ENCODE data around the gene EPHA10. TPM values are rescaled to one million over a fixed set of nuclear protein-coding genes. Genes with fewer than 3 reads are reported as not detected.

The EPHA10 gene
- polyA plus RNA-seq, 1 experiment, result not detected

DNA sequence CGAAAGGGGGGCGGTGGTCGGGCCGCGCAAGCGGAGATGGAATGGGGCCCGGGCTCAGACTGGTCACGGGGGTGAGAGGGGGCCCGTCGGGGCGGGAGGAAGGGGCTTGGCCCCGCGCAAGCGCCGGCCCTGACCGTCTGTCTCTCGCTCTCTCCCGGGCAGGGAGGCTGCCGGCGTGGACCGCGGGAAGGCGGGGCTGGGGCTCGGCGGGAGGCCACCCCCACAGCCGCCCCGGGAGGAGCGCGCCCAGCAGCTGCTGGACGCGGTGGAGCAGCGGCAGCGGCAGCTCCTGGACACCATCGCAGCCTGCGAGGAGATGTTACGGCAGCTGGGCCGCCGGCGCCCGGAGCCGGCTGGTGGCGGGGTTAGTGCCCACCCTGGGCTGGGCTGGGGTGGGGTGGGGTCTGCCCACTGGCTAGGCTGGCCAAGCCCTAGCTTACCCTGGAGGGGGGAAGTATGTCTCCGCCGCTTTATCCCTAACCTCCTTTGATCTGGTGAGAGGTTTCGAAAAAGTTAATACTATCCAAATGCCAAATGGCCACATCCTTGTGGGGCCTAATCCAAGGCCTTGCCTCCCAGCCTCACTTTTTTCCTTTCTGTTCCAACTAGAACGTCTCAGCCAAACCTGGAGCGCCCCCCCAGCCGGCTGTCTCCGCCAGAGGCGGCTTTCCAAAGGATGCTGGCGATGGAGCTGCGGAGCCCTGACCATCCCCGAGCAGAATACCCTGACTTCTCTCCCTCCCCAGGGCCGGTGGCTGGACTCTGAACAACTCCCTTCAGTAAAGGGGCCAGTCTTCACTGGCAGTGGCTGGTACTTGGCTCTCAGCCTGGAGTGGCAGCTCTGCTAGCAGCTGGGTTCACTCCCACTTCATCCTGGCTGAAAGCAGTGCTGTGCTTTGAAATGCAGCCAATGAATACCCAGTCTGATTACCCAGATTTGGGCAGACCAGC, 43.7 kb upstream of the EPHA10 start:
- ChIA-PET POLR2A (interaction anchor here (0.6 to 2.7 kb wide), 19 partner anchors 10 to 419 kb away, joined by 3 to 22 read pairs (median 6); partner anchors contain the start of genes CDCA8, MTF1, SNIP1 and UTP11), CTCF (interaction anchor here (0.6 to 3.4 kb wide), 3 partner anchors 13 to 210 kb away, joined by 4 to 21 read pairs (median 5); partner anchors contain the start of gene MTF1)
- peak overlapping the region; percentile 87 for H3K4me3 ChIP-seq (ENCODE audit: low read depth, low read length)
- no peaks in the 10 kb centered on the region for H3K27me3 ChIP-seq (ENCODE audit: control insufficient read depth, insufficient read depth, low read length)
- no peak for DNase-seq (ENCODE audit: low read depth, low spot score)
- H3K9me3 ChIP-seq (ENCODE audit: control insufficient read depth, insufficient read depth, low read length), result no peaks in the 10 kb centered on the region
- TF ChIP-seq, protein P1, sequence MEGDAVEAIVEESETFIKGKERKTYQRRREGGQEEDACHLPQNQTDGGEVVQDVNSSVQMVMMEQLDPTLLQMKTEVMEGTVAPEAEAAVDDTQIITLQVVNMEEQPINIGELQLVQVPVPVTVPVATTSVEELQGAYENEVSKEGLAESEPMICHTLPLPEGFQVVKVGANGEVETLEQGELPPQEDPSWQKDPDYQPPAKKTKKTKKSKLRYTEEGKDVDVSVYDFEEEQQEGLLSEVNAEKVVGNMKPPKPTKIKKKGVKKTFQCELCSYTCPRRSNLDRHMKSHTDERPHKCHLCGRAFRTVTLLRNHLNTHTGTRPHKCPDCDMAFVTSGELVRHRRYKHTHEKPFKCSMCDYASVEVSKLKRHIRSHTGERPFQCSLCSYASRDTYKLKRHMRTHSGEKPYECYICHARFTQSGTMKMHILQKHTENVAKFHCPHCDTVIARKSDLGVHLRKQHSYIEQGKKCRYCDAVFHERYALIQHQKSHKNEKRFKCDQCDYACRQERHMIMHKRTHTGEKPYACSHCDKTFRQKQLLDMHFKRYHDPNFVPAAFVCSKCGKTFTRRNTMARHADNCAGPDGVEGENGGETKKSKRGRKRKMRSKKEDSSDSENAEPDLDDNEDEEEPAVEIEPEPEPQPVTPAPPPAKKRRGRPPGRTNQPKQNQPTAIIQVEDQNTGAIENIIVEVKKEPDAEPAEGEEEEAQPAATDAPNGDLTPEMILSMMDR (IDR thresholded peaks at IDR 0.05; ENCODE audit: low read depth, low read length), result peak; percentile 26; the same call in 1 of the 2 replicates
- H3K27ac ChIP-seq (ENCODE audit: low read depth, low read length), result peak overlapping the region; percentile 77

DNA sequence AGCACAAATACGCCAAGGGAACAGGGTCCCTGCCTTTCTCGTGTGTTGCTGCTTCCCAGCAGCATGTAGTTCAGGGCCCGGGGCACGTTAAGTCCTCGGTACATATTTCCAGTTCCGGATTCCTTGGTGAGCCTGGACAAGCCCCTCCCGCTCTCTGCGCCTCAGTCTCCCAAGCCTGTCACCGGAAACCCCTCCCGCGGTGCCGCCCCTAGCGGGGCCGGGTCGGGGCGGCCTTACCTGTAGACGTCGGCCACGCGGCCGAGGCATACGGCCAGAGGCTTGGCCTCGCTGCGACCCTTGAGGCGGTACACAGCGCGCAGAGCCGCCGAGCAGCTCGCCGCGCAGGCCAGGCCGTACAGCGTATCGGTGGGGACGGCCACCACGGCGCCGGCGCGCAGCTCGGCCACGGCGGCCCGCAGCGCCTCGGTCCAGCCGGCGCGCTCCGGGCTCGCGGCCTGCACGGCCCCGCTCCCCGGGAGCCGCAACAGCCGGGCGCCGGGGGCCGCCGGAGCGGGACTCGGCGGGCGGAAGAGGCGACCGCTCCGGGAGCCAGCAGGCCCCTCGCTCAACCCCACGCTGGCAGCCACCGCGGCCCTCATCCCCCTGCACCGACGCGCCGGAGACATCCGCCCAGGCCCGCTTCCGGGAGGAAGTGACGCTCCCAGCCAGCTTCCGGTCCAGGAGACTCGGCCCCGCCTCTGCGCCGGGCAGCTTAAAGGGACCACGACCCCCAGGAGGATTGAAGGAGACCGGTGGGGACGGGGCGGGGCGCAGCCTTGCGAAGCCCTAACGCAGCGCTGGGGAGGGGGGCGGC, 42.8 kb upstream of the EPHA10 start, which contains the start of the genes C1orf122 and YRDC:
TSS of gene C1orf122 (plus strand) at position 236 of the 814 bp plus-strand sequence. CDS start 615 bp downstream, outside the sequence.
TSS of gene YRDC (minus strand) at position 654 of the 814 bp plus-strand sequence. CDS start at position 626, 28 bp downstream.
- H3K4me3 ChIP-seq (ENCODE audit: low read depth, low read length), result peak within 1 kb of the TSS; percentile 87
- TF ChIP-seq, protein P1 (IDR thresholded peaks at IDR 0.05; ENCODE audit: low read depth, low read length), result no peak
- no peaks in the 10 kb centered on the region for H3K9me3 ChIP-seq (ENCODE audit: control insufficient read depth, insufficient read depth, low read length)
- CTCF ChIA-PET, result interaction anchor here (0.6 to 3.4 kb wide), 3 partner anchors 14 to 211 kb away, joined by 4 to 21 read pairs (median 5); partner anchors contain the start of gene MTF1
- H3K27ac ChIP-seq (ENCODE audit: low read depth, low read length), result peak within 1 kb of the TSS; percentile 77
- H3K27me3 ChIP-seq (ENCODE audit: control insufficient read depth, insufficient read depth, low read length), result no peaks in the 10 kb centered on the region
- peak; percentile 71 for DNase-seq (ENCODE audit: low read depth, low spot score)
- POLR2A ChIA-PET, result interaction anchor here (0.6 to 2.7 kb wide), 20 partner anchors 9 to 333 kb away, joined by 3 to 22 read pairs (median 6); partner anchors contain the start of genes CDCA8, MTF1, SNIP1 and UTP11

DNA sequence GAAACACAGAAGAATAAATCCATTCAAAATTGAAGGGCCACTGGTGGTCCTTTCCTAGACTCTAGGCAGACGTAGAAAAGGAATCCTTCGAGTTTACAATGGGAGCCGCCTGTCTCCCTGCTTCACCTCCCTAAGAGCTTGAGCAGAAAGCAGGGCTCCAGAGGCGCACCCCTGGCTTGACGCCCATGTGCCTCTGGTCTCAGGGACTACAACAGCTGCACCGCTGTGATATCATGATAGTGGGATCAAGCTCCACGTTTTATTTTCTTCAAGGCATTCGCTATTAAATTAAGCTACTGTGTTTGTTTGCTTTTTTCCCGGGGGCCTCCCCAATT, 42.3 kb upstream of the EPHA10 start:
- H3K9me3 ChIP-seq (ENCODE audit: control insufficient read depth, insufficient read depth, low read length), result no peaks in the 10 kb centered on the region
- POLR2A ChIA-PET, result interaction anchor here (0.8 to 2.7 kb wide), 5 partner anchors 9 to 117 kb away, joined by 3 to 22 read pairs (median 13); partner anchors contain the start of genes CDCA8 and MTF1
- TF ChIP-seq, protein P1 (IDR thresholded peaks at IDR 0.05; ENCODE audit: low read depth, low read length), result no peak
- peak overlapping the region; percentile 87 for H3K4me3 ChIP-seq (ENCODE audit: low read depth, low read length)
- peak overlapping the region; percentile 65 for H3K27ac ChIP-seq (ENCODE audit: low read depth, low read length)
- DNase-seq (ENCODE audit: low read depth, low spot score), result no peak
- H3K27me3 ChIP-seq (ENCODE audit: control insufficient read depth, insufficient read depth, low read length), result no peaks in the 10 kb centered on the region
- CTCF ChIA-PET, result interaction anchor here (3.4 kb wide), 1 partner anchor 53 kb away, joined by 21 read pairs; the partner anchor contains the start of gene MTF1

DNA sequence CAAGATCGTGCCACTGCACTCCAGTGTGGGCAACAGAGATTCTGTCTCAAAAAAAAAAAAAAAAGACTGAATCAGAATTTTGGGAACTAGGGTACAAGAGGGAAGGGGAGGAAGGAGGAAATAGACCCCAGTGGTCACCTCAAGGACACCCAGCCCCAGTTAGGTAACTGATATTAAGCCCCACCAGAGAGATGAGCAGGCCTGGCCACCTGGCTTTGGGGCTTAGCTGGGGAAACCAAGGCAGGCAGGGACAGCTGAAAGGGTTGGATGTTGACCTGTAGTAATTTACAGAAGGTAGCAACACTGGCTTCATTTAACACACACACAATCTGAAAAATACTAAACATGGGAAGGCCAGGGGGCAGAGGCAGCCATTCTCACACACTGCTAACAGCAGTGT, 37.5 kb upstream of the EPHA10 start:
- Histone ChIP-seq H3K4me3 (ENCODE audit: low read depth, low read length) (no peak overlapping the region), H3K9me3 (ENCODE audit: control insufficient read depth, insufficient read depth, low read length) (no peaks in the 10 kb centered on the region), H3K27ac (ENCODE audit: low read depth, low read length) (no peak overlapping the region), H3K27me3 (ENCODE audit: control insufficient read depth, insufficient read depth, low read length) (no peaks in the 10 kb centered on the region)
- POLR2A ChIA-PET, result interaction anchor here (0.6 to 0.7 kb wide), 2 partner anchors 14 to 115 kb away, joined by 3 to 4 read pairs; no protein-coding TSS in a partner anchor
- no peak for DNase-seq (ENCODE audit: low read depth, low spot score)
- CTCF ChIA-PET, result no interaction called here
- TF ChIP-seq, protein P1 (IDR thresholded peaks at IDR 0.05; ENCODE audit: low read depth, low read length), result no peak
